Hepatocyte (in vitro differentiated cells): ENCODE measurements around the gene CLEC18B.

Experiments
- EZH2 ChIP-seq: fragments of 200-600 bp; sonication (generic); IDR thresholded peaks from 2 replicates; pipeline ENCODE4 v1.6.1; 2016; ENCODE audit warnings: antibody characterized with exemption, mild to moderate bottlenecking, borderline replicate concordance
- TF ChIP-seq, protein P1 (sequence below): fragments of 200-600 bp; sonication (generic); IDR thresholded peaks from 2 replicates; pipeline ENCODE4 v1.5.1; 2016; ENCODE audit warnings: antibody characterized with exemption, mild to moderate bottlenecking; ENCODE audit not compliant: poor library complexity

DNA sequence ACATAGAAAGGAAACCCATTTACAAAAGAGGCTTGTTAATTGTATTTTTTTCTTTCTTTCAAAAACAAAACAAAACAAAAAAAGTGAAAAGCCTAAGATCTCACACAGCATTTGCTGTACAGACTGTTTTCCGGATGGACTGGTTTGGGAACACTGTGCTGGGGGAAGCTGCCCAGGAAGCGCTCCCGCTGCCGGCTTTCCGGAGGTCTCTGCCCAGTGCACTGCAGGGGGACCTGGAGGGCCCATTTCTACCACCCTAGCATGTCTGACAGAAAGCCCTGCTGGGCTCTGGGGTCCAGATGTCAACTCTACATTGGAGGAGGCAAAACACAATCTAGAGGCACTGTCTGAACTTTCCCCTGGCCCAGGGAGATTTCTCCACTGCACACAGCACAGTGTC is 26.3 kb upstream of the CLEC18B start:
- no peak for TF ChIP-seq EZH2
- TF ChIP-seq, protein P1, sequence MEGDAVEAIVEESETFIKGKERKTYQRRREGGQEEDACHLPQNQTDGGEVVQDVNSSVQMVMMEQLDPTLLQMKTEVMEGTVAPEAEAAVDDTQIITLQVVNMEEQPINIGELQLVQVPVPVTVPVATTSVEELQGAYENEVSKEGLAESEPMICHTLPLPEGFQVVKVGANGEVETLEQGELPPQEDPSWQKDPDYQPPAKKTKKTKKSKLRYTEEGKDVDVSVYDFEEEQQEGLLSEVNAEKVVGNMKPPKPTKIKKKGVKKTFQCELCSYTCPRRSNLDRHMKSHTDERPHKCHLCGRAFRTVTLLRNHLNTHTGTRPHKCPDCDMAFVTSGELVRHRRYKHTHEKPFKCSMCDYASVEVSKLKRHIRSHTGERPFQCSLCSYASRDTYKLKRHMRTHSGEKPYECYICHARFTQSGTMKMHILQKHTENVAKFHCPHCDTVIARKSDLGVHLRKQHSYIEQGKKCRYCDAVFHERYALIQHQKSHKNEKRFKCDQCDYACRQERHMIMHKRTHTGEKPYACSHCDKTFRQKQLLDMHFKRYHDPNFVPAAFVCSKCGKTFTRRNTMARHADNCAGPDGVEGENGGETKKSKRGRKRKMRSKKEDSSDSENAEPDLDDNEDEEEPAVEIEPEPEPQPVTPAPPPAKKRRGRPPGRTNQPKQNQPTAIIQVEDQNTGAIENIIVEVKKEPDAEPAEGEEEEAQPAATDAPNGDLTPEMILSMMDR: no peak
